GM21447 (cell line): ENCODE data around the gene DNAJC5.
"Not testable (repeated sequence)": the region's sequence is repeated elsewhere in the genome, so short reads cannot be mapped to it uniquely, and the experiment has no call there.

Experiments
- ATAC-seq: cut with Tn5 transposase; IDR thresholded peaks from one replicate; pipeline ENCODE4 v1.9.1; 2021; ENCODE audit not compliant: unreplicated experiment

DNAJC5 gene

DNA sequence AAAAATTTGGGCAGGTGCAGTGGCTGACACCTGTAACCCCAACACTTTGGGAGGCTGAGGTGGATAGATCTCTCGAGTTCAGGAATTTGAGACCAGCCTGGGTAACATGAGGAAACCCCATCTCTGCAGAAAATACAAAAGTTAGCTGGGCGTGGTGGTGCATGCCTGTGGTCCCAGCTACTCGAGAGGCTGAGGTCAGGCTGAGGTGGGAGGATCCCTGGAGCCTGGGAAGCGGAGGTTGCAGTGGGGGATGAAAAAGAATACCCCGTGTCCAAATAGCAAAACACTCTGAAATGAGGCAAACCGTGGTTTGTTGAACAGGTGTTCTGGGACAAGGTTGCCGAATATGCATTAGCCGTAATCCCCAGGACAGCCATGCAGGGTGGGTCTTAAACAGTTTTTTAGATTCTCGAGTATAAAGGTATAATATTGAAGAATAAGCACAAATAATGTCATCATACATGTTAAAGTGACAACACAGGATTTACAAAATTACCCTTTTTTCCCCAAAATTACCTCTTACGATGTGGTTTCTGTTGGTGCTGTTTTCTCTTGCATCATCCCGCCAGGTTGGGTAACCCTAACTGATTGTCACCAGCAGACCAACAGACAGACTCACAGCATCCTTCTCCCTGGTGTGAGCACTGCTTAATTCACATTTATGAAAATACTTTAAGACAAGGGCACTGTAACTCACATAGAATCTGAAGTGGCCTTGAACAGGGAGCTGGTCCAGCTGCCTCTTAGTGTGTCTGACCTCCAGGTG is 9.1 kb downstream of the DNAJC5 start:
- ATAC-seq: no peak

DNA sequence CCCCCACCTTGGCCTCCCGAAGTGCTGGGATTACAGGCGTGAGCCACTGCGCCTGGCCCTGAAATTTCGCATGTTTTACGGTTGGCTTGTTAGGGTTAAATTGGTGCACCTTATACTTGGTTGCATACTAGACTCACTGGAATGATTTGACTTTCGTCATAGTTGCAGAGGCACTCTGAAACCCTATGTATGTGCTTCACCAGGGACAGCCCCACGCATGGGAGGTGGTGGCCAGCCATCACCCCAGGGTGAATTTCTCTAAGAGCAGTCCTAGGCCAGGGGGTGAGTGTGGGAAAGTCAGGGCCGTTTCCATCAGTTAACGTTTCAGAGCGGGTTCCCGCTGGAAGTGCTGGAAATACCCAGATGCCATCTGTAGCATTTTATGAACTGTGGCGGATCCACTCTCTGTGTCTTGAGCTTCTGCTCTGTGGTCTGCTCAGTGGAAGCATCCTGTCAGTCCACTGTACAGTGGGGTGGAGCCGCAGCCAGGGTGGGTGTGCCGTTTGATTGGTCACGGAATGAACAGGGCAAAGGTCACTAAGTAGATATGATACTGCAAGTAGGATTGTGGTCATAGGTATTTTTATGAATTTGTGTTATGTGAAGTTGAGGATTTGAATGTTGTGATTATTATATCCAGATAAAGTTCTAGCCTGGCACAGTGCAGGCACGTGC is 13.2 kb downstream of the DNAJC5 start:
- no peak for ATAC-seq

DNA sequence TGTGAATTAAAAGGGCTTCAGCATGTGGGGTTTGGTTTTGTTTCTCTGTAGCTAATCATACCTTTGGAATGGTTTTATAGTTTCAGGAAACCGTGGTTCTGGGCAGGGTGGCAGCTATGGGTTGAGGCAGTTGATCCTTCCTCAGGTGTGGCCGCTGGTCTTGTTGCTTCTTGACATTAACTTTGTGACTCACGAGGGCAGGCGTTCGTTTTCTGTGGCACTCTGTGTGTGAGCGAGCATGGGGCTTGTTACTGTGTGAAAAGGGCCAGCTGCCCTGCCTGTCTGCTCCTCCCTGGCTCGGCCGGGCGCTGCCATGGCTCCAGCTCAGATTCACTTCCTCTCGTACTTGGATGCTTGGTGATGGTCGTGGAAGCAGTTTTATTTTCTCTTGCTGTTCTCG is 16.2 kb downstream of the DNAJC5 start:
- no peak for ATAC-seq

DNA sequence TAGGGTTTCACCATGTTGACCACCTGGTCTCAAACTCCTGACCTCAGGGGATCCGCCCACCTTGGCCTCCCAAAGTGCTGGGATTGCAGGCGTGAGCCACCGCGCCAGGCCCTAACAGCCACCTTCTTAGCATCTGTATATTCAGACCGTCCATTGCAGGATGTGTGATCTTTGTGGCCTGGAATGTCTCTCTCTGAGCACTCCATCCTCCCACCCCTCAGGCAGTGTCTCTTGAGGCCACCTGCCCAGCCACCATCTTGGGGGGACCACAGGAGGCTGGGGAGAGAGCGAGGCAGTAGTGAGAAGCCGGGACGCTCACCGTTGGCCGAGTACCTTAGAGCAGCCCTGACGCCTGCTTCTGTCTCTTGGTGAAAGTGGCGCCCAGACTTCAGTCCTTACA is 18.8 kb downstream of the DNAJC5 start:
- no peak for ATAC-seq

DNA sequence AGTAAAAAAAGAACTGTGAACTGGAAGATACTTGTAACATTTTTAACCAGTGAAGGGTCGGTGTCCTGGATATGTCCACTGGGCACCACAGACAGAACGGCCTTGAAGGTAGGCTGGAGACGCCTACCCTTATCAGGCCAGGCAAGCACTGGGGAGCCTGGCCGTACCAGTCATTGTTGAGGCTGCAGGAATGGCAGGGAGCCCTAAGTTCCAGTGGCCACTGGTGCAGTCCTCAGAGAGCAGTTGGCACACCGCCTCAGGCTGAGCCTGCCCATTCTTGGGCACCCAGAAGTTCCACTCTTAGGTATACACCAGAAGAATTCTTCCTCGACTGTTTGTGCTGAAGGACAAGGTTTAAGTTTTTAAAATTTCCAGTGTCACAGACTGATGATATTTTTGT is 20.5 kb downstream of the DNAJC5 start:
- ATAC-seq: no peak

DNA sequence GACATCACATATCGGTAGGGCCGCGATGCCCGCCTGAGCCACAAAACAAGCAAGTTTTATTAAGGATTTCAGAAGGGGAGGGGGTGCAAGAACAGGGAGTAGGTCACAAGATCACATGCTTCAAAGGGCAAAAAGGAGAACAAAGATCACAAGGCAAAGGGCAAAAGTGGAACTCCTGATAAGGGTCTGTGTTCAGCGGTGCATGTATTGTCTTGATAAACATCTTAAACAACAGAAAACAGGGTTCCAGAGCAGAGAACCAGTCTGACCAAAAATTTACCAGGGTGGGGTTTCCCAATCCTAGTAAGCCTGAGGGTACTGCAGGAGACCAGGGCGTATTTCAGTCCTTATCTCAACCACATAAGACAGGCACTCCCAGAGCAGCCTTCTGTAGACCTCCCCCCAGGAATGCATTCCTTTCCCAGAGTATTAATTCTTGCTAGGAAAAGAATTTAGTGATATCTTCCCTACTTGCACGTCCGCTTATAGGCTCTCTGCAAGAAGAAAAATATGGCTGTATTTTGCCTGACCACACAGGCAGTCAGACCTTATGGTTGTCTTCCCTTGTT is 21.5 kb downstream of the DNAJC5 start:
- not testable (repeated sequence) for ATAC-seq

DNA sequence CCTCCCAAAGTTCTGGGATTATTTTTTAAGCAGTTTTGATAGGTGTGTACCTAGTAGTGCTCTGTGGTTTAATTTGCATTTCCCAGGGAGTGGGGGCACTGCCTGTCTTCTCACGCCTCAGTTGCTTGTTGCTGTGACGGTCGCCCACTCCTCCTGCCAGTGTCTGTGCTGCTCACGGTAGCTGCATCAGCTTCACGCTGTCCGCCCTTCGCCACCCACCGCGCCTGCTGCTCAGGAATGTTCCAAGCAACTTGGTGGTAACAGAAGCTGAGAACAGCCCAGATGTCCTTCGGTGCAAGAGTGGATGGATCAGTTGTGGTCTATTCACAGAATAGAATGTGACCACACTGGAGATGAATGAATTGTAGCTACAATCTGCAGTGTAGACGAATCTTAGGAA is 22.9 kb downstream of the DNAJC5 start:
- no peak for ATAC-seq

DNA sequence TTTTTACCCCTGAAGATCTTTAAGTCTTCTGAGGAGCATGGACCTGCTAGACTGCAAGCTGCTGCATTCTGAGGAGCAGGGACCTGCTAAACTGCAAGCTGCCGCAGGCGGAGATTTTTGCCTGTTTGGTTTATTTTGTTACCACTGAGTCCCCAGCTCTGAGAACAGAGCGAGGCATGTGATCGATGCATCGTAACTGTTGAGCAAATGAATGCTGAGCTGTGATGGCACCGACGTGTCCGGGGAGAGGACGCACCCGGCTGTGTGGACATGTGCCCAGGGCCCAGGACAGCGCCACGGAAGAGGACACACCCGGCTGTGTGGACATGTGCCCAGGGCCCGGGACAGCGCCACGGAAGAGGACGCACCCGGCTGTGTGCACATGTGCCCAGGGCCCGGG is 24.2 kb downstream of the DNAJC5 start:
- ATAC-seq: no peak

DNA sequence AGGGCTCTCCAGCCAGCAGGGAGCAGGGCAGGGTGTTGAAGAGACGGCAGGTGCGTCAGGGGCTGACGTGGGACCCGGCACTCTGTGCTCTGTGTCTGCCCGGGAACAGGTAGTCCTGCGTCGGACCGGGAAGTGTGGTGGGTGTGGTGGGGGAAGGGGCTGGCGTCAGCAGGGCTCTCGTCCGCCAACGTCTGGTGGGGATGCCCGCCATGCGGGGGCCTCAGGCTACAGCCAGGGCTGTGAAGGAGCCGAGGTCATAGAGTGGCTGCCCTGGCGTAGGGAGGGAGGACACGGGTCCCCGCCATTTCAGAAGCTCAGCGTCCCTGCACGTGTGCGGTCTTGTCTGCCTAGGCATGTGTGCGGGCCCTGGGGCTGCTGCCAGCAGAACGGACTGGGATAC is 25.3 kb downstream of the DNAJC5 start:
- no peak for ATAC-seq

DNA sequence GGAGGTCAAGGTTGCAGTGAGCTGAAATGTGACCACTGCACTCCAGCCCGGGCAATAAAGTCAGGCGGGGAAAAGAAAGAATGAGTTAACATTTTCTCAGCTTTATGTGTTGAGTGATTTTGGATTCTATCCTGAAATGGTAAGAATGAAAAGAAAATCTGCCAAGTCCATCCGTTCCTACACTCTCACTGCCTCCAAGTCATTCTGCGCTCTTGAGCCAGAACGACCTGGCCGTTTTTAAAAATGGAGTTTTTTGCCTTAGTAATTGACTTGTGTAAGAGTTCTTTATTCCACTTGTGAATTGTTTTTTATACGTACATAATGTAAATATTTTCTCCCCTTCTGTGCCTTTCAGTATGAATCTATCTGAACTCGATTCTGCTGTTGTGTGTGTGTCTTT is 28.7 kb downstream of the DNAJC5 start:
- ATAC-seq: no peak

DNA sequence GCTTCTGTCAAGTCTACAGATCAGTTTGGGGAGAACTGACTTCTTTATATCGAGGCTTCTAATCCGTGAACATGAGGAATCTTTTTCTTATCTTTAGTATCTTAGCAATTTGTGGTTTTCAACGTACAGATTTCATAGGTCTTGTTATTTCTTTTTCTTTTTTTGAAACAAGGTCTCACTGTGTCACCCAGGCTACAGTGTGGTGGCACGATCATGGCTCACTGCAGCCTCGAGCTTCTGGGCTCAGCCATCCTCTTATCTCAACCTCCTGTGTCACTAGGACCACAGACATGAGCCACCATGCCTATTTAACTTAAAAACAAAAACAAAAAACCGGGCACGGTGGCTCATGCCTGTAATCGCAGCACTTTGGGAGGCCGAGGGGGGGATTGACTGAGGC is 29.3 kb downstream of the DNAJC5 start:
- ATAC-seq: no peak

DNA sequence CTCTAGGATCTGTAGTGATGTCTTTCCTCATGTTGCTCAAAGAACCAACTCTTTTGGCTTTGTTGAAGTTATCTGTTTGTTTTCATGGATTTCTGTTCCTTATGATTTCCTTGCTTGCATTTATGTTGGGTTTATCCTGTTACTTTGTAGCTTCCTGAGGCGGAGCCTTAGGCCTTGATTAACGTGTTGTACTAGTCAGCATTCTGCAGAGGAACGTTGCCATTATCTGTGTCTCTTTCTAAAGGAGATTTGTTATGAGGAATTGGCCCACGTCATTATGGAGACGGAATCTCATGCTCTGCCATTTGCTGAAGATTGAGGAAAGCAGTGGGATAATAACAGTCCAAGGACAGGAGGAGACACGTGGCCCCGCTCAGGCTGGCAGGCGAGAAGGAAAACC is 31.4 kb downstream of the DNAJC5 start:
- no peak for ATAC-seq

DNA sequence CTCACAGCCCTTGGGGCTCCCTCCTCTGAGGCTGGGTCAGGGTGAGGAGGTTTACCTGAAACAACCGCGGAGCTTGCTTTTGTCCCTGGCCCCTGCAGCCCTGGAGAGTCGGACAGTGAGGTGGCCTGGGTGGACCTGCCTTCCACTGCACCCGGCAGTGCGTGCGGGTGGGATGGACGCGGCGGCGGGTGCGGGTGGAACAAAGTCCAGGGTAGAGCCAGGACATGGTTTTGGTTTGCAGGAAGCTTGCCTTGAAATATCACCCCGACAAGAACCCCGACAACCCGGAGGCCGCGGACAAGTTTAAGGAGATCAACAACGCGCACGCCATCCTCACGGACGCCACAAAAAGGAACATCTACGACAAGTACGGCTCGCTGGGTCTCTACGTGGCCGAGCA is 34.1 kb downstream of the DNAJC5 start:
- no peak for ATAC-seq

DNA sequence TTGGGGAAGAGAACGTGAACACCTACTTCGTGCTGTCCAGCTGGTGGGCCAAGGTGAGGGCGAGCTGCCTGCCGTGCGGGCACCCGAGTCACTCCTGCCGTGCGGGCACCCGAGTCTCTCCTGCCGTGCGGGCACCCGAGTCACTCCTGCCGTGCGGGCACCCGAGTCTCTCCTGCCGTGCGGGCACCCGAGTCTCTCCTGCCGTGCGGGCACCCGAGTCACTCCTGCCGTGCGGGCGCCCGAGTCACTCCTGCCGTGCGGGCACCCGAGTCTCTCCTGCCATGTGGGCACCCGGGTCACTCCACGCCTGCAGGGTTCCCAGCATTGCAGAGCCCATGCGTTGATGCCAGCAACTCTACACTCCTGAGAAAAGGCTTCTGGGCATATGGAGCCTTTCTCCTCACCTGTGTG is 34.6 kb downstream of the DNAJC5 start:
- ATAC-seq: not testable (repeated sequence)

DNA sequence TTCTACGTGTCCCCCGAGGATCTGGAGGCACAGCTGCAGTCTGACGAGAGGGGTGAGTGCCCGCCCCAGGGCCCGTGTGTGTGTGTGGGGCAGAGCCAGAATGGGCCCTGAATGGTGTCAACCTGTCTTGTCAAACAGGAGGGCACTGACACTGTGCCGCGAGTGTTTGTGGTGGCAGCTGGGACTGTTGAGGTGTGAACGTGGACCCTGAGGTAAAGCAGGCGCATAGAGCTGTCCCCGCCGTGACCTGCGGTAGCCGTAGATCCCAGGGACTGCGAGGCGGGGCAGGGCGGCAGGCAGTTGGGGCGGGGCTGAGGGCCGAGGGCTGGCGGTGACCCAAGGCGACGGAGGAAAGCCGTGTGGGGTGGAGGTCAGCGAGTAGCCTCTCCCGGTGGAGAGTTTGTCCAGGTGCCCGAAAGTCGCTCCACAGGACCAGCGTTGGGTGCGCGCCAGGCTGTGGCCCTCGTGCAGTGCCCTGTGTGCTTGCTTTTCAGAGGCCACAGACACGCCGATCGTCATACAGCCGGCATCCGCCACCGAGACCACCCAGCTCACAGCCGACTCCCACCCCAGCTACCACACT is 36.1 kb downstream of the DNAJC5 start:
- no peak for ATAC-seq

DNA sequence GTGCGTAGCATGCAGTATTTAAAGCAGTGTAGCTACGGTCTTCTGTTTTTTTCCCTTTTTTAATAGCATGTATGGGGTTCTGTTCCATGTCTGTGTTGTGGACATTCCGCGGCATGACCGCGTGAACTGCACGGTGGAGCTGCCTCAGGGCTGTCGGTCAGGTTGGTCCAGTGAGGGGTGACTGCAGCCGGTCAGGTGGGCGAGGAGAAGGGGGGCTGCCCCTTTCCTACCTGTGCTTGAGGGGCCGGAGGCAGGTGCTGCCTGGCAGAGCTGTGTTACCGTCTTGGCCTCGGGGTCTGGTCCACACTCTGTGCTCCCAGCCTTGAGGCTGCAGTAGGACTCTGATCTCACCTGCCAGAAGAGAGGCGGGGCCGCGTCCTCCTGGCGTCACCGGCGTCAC is 36.8 kb downstream of the DNAJC5 start:
- no peak for ATAC-seq

DNA sequence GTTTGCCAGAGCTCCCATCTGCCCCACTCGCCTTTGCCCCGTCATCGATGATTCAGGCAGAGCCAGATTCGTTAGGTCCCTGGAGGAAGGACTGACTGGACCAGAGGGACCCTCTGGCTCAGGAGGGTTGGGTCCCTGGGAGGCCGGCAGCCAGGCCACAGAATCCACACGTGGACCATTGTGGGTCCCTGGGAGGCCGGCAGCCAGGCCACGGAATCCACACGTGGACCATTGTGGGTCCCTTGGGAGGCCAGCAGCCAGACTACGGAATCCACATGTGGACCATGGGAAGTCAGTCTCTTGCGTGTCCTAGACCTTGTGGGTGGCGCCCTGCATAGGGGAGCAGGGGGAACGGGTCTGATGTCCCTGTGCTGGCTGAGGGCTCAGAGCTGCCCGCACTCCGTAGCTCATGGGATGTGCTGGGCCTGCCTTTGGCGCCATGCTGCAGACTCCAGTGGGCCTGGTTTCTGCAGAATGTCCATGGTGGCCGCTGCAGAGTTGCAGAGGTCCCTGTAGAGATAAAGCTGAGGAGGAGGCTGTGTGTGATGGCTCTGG is 37.8 kb downstream of the DNAJC5 start:
- no peak for ATAC-seq

DNA sequence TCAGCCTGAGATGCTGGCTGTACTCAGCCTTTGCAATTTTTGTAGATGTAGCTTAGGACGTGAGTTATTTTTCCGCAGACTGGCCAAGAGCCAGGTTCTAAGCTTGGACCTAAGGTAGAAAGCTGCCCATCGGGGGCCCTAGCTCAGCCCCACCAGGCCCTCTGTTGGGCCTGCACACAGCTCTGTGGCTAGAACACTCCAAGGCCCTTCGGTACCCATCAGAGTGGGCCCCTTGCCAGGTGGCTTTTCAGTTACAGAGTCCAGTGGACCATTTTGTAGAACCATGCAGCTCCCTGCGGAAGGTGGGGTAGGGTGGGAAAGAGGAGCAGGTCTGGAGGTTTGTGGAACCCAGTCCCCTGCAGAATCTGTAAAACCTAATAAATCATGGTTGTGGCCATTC is 38.7 kb downstream of the DNAJC5 start:
- no peak for ATAC-seq

DNA sequence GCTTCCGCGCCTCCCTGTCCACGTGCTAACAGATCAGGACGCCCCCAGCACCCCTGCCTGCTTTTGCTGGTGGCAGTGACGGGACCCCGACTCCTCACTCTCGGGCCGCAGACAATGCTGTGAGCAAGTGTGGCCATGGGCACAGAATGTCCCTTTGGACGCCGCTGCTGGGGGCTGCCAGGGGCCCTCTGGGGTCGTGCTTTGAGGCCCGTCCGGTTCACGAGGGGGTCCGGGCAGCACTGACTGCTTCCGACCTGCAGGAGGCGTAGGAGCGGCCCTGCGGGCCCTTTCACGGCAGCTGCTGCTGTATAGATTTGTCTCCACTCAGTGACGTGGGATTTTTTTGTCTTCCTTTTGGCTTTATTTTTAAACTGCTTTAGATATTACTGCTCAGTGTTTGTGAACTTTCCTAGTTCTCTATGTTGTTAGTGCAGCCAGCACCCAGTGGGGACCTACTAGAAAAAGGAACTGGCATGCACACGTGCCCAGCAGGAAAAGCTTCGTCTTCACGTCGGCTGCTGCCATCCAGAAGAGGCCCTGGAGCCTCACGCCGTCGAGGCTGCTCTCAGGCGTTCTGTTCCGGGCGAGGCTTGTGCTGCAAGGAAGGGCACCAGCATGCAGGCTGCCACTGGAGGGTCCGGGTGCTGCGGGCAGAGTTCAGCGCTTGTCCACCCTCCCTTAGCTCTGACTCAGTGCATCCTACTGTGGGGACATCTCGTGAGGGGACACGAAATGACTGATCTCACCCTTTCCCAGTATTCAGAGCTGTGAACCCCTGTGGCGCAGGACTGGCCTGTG is 39.5 kb downstream of the DNAJC5 start:
- no peak for ATAC-seq

DNA sequence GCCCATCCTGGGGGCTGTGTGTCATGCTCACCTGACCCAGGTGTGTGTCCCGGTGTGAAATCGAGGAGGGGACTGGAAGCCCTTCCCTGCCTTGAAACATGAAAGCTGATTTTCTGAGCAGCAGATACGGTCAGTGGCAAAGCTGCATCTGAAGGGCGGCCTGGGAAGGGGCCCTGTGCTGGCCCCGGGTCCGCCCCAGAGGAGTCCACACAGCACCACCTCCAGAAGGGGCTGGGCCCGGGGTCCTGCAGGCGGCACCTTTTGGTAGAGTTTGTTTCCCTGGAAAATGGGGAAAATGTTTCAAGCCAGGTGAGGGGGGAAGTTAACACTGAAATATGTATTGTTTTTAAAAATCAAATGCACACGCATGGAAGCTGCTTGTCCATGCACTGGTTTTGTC is 40.5 kb downstream of the DNAJC5 start:
- ATAC-seq: no peak

DNA sequence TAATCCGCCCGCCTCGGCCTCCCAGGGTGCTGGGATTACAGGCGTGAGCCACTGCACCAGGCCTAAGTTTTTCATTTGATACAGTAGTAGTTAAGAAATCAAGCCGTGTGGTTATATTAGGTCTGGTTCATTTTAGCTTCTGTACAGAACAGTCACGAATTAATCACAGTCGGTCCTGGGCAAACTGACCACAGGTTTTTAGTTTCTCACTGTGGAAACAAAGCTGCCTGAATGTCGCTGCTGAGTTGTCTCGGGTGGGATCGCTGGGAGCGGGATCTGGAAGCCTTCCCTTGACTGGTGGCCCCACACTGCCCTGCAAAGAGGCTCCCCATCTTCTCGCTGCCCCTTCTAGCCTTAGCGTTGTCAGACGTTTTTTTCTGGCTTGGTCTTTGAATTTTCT is 42.7 kb downstream of the DNAJC5 start:
- ATAC-seq: no peak
